ENCODE data around the gene RPS16.

The RPS16 gene

DNA sequence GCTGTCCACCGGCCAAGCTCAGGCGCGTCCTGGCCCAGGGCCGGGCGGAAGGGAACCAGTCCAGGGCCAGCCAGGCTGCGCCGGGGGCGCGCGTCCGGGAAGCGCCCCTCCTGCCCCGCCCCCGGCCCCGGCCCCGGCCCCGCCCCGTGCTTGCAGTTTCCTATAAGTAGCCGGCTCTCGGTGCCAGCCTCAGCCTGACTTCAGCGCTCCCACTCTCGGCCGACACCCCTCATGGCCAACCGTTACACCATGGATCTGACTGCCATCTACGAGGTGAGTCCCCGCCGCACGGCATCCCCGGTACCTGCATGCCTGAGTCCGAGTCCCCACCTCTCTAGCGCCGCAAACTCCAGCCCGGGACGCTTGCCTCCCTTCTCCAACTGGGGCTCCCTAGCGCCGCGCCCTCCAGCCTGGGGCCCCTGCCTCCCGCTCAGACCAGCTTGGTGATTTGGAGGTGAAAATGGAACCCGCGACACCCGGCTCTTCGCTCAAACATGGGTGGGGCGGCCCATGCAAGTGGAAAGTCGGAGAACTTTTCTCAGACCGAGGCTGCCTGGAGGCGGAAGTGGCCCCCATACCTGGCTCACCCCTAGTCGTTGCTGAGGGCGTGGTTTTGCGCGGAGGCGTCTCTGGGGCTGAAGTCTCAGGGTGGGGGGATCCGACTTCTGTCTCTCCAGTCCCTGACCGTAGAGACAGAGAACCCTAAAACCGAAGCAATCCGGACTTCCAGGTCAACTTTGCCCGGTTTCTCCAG lies 28.9 kb downstream of the RPS16 start, which contains the start of gene ZFP36 (continued):
- TF ChIP-seq, protein P1, sequence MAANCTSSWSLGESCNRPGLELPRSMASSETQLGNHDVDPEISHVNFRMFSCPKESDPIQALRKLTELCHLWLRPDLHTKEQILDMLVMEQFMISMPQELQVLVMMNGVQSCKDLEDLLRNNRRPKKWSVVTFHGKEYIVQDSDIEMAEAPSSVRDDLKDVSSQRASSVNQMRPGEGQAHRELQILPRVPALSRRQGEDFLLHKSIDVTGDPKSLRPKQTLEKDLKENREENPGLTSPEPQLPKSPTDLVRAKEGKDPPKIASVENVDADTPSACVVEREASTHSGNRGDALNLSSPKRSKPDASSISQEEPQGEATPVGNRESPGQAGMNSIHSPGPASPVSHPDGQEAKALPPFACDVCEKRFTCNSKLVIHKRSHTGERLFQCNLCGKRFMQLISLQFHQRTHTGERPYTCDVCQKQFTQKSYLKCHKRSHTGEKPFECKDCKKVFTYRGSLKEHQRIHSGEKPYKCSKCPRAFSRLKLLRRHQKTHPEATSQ (tag by site-specific recombination; IDR thresholded peaks at IDR 0.05): peak; percentile 29; the same call in 1 of the 2 replicates
- TF ChIP-seq ZNF112 (tag by site-specific recombination; IDR thresholded peaks at IDR 0.05) (no peak), ZNF302 (tag by site-specific recombination; IDR thresholded peaks at IDR 0.05; ENCODE audit: low read depth) (no peak), ZNF785 (tag by site-specific recombination; IDR thresholded peaks at IDR 0.05) (no peak), MZF1 (tag by site-specific recombination; IDR thresholded peaks at IDR 0.05; ENCODE audit: borderline replicate concordance) (peak; percentile 94), ZNF837 (tag by site-specific recombination; IDR thresholded peaks at IDR 0.05) (no peak), ZEB2 (tag by site-specific recombination; IDR thresholded peaks at IDR 0.05) (peak; percentile 91), ZBTB26 (tag by site-specific recombination; optimal IDR thresholded peaks at IDR 0.05) (peak; percentile 59), ZNF2 (tag by site-specific recombination; IDR thresholded peaks at IDR 0.05) (peak; percentile 64; the same call in 1 of the 2 replicates), PRDM1 (tag by site-specific recombination; IDR thresholded peaks at IDR 0.05) (peak; percentile 59; the same call in 1 of the 2 replicates), EGR2 (tag by site-specific recombination; IDR thresholded peaks at IDR 0.05; ENCODE audit: low read depth) (0 out of 2 replicates have a peak, but pooled peaks have one; percentile 16), ZNF24 (tag by site-specific recombination; IDR thresholded peaks at IDR 0.05) (peak; percentile 78), HOXA7 (CRISPR knock-in tag; IDR thresholded peaks at IDR 0.05; ENCODE audit: borderline replicate concordance) (no peak), ZNF138 (tag by site-specific recombination; IDR thresholded peaks at IDR 0.05; ENCODE audit: borderline replicate concordance) (no peak), ZNF768 (tag by site-specific recombination; IDR thresholded peaks at IDR 0.05) (no peak), KLF7 (tag by site-specific recombination; IDR thresholded peaks at IDR 0.05; ENCODE audit: borderline replicate concordance) (peak; percentile 93; the same call in 1 of the 2 replicates), KLF9 (tag by site-specific recombination; IDR thresholded peaks at IDR 0.05; ENCODE audit: low read depth) (peak; percentile 59), SP3 (tag by site-specific recombination; IDR thresholded peaks at IDR 0.05) (peak; percentile 75), ZNF707 (tag by site-specific recombination; IDR thresholded peaks at IDR 0.05) (no peak), ZNF596 (tag by site-specific recombination; IDR thresholded peaks at IDR 0.05) (no peak), ZNF121 (tag by site-specific recombination; IDR thresholded peaks at IDR 0.05) (no peak), ZNF777 (tag by site-specific recombination; IDR thresholded peaks at IDR 0.05; ENCODE audit: borderline replicate concordance) (no peak), ZNF792 (tag by site-specific recombination; IDR thresholded peaks at IDR 0.05) (no peak; the same call in 1 of the 2 replicates), ZNF248 (tag by site-specific recombination; IDR thresholded peaks at IDR 0.05) (no peak), TSHZ1 (tag by site-specific recombination; IDR thresholded peaks at IDR 0.05; ENCODE audit: borderline replicate concordance) (no peak), ZNF221 (tag by site-specific recombination; IDR thresholded peaks at IDR 0.05; ENCODE audit: borderline replicate concordance) (no peak), ZNF48 (tag by site-specific recombination; IDR thresholded peaks at IDR 0.05) (no peak), ZNF843 (tag by site-specific recombination; IDR thresholded peaks at IDR 0.05) (peak; percentile 65; the same call in 1 of the 2 replicates), ZBTB17 (tag by site-specific recombination; IDR thresholded peaks at IDR 0.05) (peak; percentile 92), GLI4 (tag by site-specific recombination; IDR thresholded peaks at IDR 0.05) (no peak), IKZF3 (tag by site-specific recombination; IDR thresholded peaks at IDR 0.05) (peak; percentile 14; the same call in 1 of the 2 replicates)
- TF ChIP-seq, protein P2, sequence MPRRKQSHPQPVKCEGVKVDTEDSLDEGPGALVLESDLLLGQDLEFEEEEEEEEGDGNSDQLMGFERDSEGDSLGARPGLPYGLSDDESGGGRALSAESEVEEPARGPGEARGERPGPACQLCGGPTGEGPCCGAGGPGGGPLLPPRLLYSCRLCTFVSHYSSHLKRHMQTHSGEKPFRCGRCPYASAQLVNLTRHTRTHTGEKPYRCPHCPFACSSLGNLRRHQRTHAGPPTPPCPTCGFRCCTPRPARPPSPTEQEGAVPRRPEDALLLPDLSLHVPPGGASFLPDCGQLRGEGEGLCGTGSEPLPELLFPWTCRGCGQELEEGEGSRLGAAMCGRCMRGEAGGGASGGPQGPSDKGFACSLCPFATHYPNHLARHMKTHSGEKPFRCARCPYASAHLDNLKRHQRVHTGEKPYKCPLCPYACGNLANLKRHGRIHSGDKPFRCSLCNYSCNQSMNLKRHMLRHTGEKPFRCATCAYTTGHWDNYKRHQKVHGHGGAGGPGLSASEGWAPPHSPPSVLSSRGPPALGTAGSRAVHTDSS (tag by site-specific recombination; IDR thresholded peaks at IDR 0.05): no peak
- TF ChIP-seq, protein P3, sequence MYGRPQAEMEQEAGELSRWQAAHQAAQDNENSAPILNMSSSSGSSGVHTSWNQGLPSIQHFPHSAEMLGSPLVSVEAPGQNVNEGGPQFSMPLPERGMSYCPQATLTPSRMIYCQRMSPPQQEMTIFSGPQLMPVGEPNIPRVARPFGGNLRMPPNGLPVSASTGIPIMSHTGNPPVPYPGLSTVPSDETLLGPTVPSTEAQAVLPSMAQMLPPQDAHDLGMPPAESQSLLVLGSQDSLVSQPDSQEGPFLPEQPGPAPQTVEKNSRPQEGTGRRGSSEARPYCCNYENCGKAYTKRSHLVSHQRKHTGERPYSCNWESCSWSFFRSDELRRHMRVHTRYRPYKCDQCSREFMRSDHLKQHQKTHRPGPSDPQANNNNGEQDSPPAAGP (tag by site-specific recombination; IDR thresholded peaks at IDR 0.05): peak; percentile 87; the same call in 1 of the 2 replicates
